Left lung (tissue), 10 donors: ENCODE data around the gene ESR1. TPM values are rescaled to one million over a fixed set of nuclear protein-coding genes. Genes with fewer than 3 reads are reported as not detected.
"Not testable (repeated sequence)": the region's sequence is repeated elsewhere in the genome, so short reads cannot be mapped to it uniquely, and the experiment has no call there.

Source experiments
- ATAC-seq: fragments of 200-7000 bp; cut with Tn5 transposase; one replicate; pipeline ENCODE4 v1.9.1; 2020; ENCODE audit warnings: moderate library complexity
- DNase-seq, 4 donors: peaks; one replicate each; pipeline ENCODE4 v3.0.0-alpha.2; 2013 to 2020
- H3K27ac ChIP-seq, 2 donors: fragments of 200-600 bp; sonication (generic) in 1 of 2; one replicate each; pipeline versions ENCODE4 v1.5.0 to v1.8.0; 2020 to 2021
- H3K27me3 ChIP-seq, 2 donors: fragments of 200-600 bp; sonication (generic) in 1 of 2; one replicate each; pipeline versions ENCODE4 v1.5.0 to v1.8.0; 2020 to 2021
- H3K36me3 ChIP-seq, 2 donors: fragments of 200-600 bp; sonication (generic) in 1 of 2; one replicate each; pipeline versions ENCODE4 v1.5.0 to v1.8.0; 2020 to 2021
- H3K4me1 ChIP-seq, 2 donors: fragments of 200-600 bp; one replicate each; pipeline ENCODE4 v1.8.0; 2021
- H3K4me3 ChIP-seq, 2 donors: fragments of 200-600 bp; sonication (generic) in 1 of 2; one replicate each; pipeline versions ENCODE4 v1.5.0 to v1.8.0; 2020 to 2021; ENCODE audit warnings: mild to moderate bottlenecking in 1 of 2
- H3K9me3 ChIP-seq, 2 donors: fragments of 200-600 bp; sonication (generic) in 1 of 2; one replicate each; pipeline versions ENCODE4 v1.5.0 to v1.8.0; 2020 to 2021
- intact Hi-C, 2 donors: fragments of 100-400 bp; cut with DNase I; formaldehyde crosslinking; loops; one replicate each; pipeline versions ENCODE4 v1.11.2 to v1.14.2; 2022
- polyA plus RNA-seq, 6 donors: library from polyadenylated mRNA; unstranded; fragments of 120-200 nt; gene quantifications; one replicate each; pipeline ENCODE4 v1.2.1, GENCODE V29; 2013; ENCODE audit not compliant: insufficient read length in 6 of 6
- total RNA-seq, 2 donors: library from RNA; stranded (reverse); fragmentation: NEBNext Ultra II Directional; extraction: Animal tissue kit (Norgen Biotek cat#: 25700); gene quantifications; one replicate each; pipeline ENCODE4 v1.2.1, GENCODE V29; 2021
- TF ChIP-seq, protein P1 (sequence below), 2 donors: fragments of 200-600 bp; sonication (generic) in 1 of 2; IDR thresholded peaks; one replicate each; pipeline versions ENCODE4 v1.5.0 to v1.8.0; 2021; ENCODE audit warnings: antibody characterized with exemption in 2 of 2
- donor health status: DM: no; HTN: yes; CAD: no.
- donor health status: DM: no; HTN: no; CAD: no.

ESR1 gene
- total and polyA plus RNA-seq, 8 donors = 0.91 to 2.7 (median 1.7) TPM

DNA sequence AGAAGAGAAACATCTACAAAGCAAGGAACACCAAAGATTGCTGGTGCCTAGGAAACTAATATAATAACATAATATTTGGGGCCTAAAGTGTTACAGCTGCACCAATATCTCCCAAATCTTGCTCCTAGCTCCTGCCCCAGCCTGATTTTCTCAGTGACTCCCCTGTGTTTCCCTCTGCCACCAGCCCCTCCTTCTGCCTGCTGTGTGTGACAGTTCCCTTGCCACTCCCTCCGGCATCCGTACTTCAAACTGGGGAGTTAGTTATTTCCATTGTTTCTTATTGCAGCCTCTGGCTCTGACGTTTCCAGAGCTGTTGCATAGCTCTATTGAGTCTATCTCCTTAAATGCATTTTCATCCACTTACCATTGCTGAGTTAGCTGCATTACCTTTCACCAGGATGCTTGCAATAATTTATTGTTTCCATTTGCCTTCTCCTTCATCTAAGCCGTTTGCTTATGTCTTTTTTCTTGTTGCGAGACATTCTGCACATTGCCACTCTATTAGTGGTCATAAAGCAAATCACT is 43.1 kb downstream of the ESR1 start:
- no peak for ATAC-seq
- no peaks in the 10 kb centered on the region for H3K36me3 ChIP-seq
- no peaks in the 10 kb centered on the region for H3K27me3 ChIP-seq
- DNase-seq = no peak
- no peak overlapping the region for H3K4me3 ChIP-seq
- H3K4me1 ChIP-seq = no peaks in the 10 kb centered on the region
- TF ChIP-seq, protein P1, sequence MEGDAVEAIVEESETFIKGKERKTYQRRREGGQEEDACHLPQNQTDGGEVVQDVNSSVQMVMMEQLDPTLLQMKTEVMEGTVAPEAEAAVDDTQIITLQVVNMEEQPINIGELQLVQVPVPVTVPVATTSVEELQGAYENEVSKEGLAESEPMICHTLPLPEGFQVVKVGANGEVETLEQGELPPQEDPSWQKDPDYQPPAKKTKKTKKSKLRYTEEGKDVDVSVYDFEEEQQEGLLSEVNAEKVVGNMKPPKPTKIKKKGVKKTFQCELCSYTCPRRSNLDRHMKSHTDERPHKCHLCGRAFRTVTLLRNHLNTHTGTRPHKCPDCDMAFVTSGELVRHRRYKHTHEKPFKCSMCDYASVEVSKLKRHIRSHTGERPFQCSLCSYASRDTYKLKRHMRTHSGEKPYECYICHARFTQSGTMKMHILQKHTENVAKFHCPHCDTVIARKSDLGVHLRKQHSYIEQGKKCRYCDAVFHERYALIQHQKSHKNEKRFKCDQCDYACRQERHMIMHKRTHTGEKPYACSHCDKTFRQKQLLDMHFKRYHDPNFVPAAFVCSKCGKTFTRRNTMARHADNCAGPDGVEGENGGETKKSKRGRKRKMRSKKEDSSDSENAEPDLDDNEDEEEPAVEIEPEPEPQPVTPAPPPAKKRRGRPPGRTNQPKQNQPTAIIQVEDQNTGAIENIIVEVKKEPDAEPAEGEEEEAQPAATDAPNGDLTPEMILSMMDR (IDR thresholded peaks at IDR 0.05) = no peak
- no peaks in the 10 kb centered on the region for H3K9me3 ChIP-seq
- H3K27ac ChIP-seq = no peak overlapping the region
- intact Hi-C loops = no loop called here

DNA sequence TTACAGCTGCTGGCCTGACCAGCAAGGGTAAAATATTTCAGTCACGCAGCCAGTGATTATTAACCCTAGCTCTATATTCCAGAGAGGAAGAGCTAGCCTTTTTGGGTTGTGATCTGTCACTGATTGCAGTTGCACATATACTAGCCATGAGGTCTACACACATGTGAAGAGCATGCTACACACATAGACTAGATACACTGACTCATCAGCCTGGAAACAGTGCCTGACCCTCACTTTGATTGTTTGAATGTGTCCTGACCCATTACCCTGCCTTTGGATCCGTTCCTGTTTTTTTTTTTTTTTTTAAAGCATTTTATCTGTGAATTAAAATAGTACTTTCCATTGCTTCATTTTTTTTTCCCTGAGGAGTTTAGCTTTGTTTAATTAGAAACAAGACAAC is 50.8 kb downstream of the ESR1 start:
- Histone ChIP-seq H3K27me3 (no peaks in the 10 kb centered on the region), H3K4me1 (no peaks in the 10 kb centered on the region), H3K36me3 (no peaks in the 10 kb centered on the region), H3K9me3 (no peaks in the 10 kb centered on the region), H3K4me3 (no peak overlapping the region), H3K27ac (no peak overlapping the region)
- TF ChIP-seq, protein P1 (IDR thresholded peaks at IDR 0.05) = no peak
- DNase-seq (no peak), ATAC-seq (no peak)
- intact Hi-C loops = no loop called here

DNA sequence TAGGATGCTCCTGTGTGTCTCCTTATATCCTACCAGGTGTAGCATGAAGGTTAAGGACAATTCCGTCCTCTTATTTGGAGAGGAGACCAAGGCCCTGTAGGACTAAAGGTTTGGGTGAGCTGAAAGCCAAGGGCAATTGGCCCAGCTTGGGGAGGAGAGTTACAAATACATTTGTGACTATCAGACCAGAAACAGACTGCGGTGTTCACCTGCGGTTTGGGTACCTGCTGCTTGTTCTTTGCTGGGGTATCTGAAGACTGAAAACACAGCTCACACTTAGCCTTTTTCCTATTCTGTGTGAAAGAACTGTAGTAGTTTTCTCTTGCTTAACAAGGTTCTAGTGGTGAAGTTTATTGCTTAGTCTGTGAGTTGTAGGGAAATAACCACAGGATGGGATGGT is 55.0 kb downstream of the ESR1 start:
- H3K36me3 ChIP-seq = no peaks in the 10 kb centered on the region
- no peaks in the 10 kb centered on the region for H3K27me3 ChIP-seq
- ATAC-seq = no peak
- H3K4me3 ChIP-seq = no peak overlapping the region
- no peak overlapping the region for H3K27ac ChIP-seq
- no peaks in the 10 kb centered on the region for H3K4me1 ChIP-seq
- H3K9me3 ChIP-seq = no peaks in the 10 kb centered on the region
- intact Hi-C loops = no loop called here
- no peak for DNase-seq
- TF ChIP-seq, protein P1 (IDR thresholded peaks at IDR 0.05) = no peak

DNA sequence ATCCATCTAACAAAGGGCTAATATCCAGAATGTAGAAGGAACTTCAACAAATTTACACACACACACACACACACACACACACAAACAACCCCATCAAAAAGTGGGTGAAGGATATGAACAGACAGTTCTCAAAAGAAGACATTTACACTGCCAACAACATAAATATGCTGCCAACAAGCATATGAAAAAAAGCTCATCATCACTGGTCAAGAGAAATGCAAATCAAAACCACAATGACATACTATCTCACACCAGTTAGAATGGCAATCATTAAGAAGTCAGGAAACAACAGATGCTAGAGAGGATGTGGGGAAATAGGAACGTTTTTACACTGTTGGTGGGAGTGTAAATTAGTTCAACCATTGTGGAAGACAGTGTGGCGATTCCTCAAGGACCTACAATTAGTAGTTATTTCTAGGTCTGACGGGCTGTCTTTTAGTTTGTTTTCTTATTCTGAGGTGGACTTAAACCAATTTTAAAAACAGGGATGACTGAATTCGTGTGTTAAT is 59.9 kb downstream of the ESR1 start:
- H3K27me3 ChIP-seq, H3K27ac ChIP-seq, intact Hi-C loops, ATAC-seq, H3K9me3 ChIP-seq, DNase-seq, H3K36me3 ChIP-seq, H3K4me1 ChIP-seq, H3K4me3 ChIP-seq: not testable (repeated sequence)

DNA sequence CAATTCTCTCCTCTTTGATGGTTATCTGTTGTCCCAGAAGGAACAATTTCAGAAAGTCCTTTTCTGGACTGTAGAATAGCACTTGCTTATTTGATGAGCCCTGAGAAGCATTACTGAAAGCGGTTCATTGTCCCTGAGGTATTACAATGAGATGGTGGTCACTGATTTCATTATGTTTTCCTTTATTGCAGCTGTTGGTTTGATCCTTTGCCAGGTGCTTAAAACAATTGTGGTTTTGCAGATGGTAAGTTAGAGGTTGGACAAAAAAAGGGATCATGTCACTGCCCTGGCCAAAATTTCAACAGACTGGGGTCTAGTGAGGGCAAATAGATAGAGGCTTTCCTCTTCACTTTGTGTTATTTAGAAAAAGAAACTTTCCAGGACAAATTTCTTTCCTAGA is 61.9 kb downstream of the ESR1 start:
- no peaks in the 10 kb centered on the region for H3K36me3 ChIP-seq
- H3K27me3 ChIP-seq = no peaks in the 10 kb centered on the region
- ATAC-seq (no peak), DNase-seq (no peak)
- H3K4me1 ChIP-seq = no peaks in the 10 kb centered on the region
- no peak overlapping the region for H3K4me3 ChIP-seq
- intact Hi-C loops = no loop called here
- TF ChIP-seq, protein P1 (IDR thresholded peaks at IDR 0.05) = no peak
- H3K9me3 ChIP-seq = no peaks in the 10 kb centered on the region
- no peak overlapping the region for H3K27ac ChIP-seq

DNA sequence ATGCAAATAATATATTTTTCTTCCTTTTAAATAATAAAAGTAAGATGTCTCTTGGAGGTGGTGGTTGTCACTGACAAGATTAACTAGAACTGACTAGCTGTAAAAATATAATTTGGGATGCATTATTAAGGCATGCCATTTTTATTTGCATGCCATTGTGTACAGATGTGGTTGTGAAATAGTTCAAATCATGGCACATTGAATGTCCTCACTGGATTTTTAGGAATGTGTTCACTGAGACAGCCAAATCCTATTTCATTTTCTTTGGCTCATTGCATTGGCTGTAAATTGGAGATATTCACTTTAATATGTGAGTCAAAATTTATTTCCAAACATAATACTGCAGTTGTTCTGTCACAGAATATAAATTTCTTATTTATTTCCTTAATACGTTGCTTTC is 62.3 kb downstream of the ESR1 start:
- ATAC-seq (no peak), DNase-seq (no peak)
- H3K36me3 ChIP-seq = no peaks in the 10 kb centered on the region
- H3K27me3 ChIP-seq = no peaks in the 10 kb centered on the region
- H3K4me3 ChIP-seq = no peak overlapping the region
- intact Hi-C loops = no loop called here
- no peaks in the 10 kb centered on the region for H3K9me3 ChIP-seq
- H3K4me1 ChIP-seq = no peaks in the 10 kb centered on the region
- no peak overlapping the region for H3K27ac ChIP-seq
- TF ChIP-seq, protein P1 (IDR thresholded peaks at IDR 0.05) = no peak
